Endothelial cell of umbilical vein (primary cell): ENCODE results near the gene GPR155. TPM values are rescaled to one million over a fixed set of nuclear protein-coding genes. Genes with fewer than 3 reads are reported as not detected.

ENCODE experiments used
- BruUV-seq: library from RNA; stranded (reverse); fragments of 400-500 nt; replicated peaks from 2 replicates; lab custom pipeline; 2021; lab: Mats Ljungman, UMichigan
- CTCF ChIA-PET: fragments of 300-600, 350-600 bp; sonication (Branson Sonifier 250); formaldehyde crosslinking; loops from one replicate; lab custom pipeline; 2021; ENCODE audit warnings: antibody characterized with exemption, inconsistent platforms; lab: Charles Lee
- POLR2A ChIA-PET: fragments of 300-600, 350-600 bp; sonication (Branson Sonifier 250); formaldehyde crosslinking; loops from one replicate; lab custom pipeline; 2021; ENCODE audit warnings: antibody characterized with exemption, inconsistent platforms; lab: Charles Lee
- DNase-seq: peaks from one replicate; pipeline ENCODE4 v3.0.0-alpha.2; 2011; ENCODE audit warnings: low read depth, low spot score
- FAIRE-seq: peaks from 2 replicates; lab custom pipeline; 2011; peaks lifted over from hg19 to GRCh38; lab: Jason Lieb, UNC
- H2AFZ ChIP-seq: 2 replicates; pipeline ENCODE4 v1.6.0; 2012; ENCODE audit warnings: low read depth, low read length, control low read depth, inconsistent platforms
- H3K27ac ChIP-seq: 2 replicates; pipeline ENCODE4 v1.5.1; 2011; ENCODE audit warnings: low read depth, mild to moderate bottlenecking, control low read depth, low read length, moderate library complexity; ENCODE audit not compliant: insufficient read depth
- H3K27me3 ChIP-seq, 2 experiments: 2 replicates each; pipeline versions ENCODE4 v1.6.0 to v1.6.1; 2011; ENCODE audit warnings: low read length in 2 of 2, mixed read lengths in 1 of 2; ENCODE audit not compliant: control insufficient read depth in 2 of 2, insufficient read depth in 2 of 2
- H3K36me3 ChIP-seq, 2 experiments: 2 replicates in 1 of 2; 3 replicates in 1 of 2; pipeline ENCODE4 v1.5.1; 2011; ENCODE audit warnings: low read length in 2 of 2, mild to moderate bottlenecking in 1 of 2, moderate library complexity in 1 of 2; ENCODE audit not compliant: control insufficient read depth in 2 of 2, insufficient read depth in 2 of 2; ENCODE audit errors: extremely low read depth in 1 of 2
- H3K4me1 ChIP-seq: 3 replicates; pipeline ENCODE4 v1.5.1; 2011; ENCODE audit warnings: mild to moderate bottlenecking, low read length; ENCODE audit not compliant: control insufficient read depth, insufficient read depth; ENCODE audit errors: extremely low read depth
- H3K4me2 ChIP-seq: 2 replicates; pipeline ENCODE4 v1.6.1; 2011; ENCODE audit warnings: low read length, control low read depth, mixed read lengths; ENCODE audit not compliant: insufficient read depth
- H3K4me3 ChIP-seq, 3 experiments: fragments of 200-600 bp in 1 of 3; sonication (generic), shearing (Covaris generic) in 1 of 3; replicated peaks in 1 of 3; 2 replicates each; pipeline ENCODE4 v1.5.1; 2011 to 2016; ENCODE audit warnings: control low read depth in 3 of 3, low read length in 3 of 3, mild to moderate bottlenecking in 2 of 3, inconsistent platforms in 1 of 3, low read depth in 1 of 3, moderate library complexity in 1 of 3; ENCODE audit not compliant: insufficient read depth in 1 of 3
- H3K79me2 ChIP-seq: 2 replicates; pipeline ENCODE4 v1.6.0; 2012; ENCODE audit warnings: low read length, inconsistent platforms; ENCODE audit not compliant: control insufficient read depth, insufficient read depth
- H3K9ac ChIP-seq: replicated peaks from 2 replicates; pipeline ENCODE3; 2011; ENCODE audit warnings: low read length, control low read depth; ENCODE audit not compliant: insufficient read depth; ENCODE audit errors: extremely low read depth
- H3K9me1 ChIP-seq: replicated peaks from 3 replicates; pipeline ENCODE4 v1.6.0; 2011; ENCODE audit warnings: mild to moderate bottlenecking, low read length; ENCODE audit not compliant: control insufficient read depth, insufficient read depth; ENCODE audit errors: extremely low read depth
- H3K9me3 ChIP-seq: replicated peaks from 2 replicates; pipeline ENCODE4 v1.5.1; 2012; ENCODE audit warnings: low read length, inconsistent platforms; ENCODE audit not compliant: control insufficient read depth, insufficient read depth
- H4K20me1 ChIP-seq: replicated peaks from 2 replicates; pipeline ENCODE3; 2011; ENCODE audit warnings: mild to moderate bottlenecking, low read length; ENCODE audit not compliant: control insufficient read depth, insufficient read depth; ENCODE audit errors: extremely low read depth
- EZH2 ChIP-seq: IDR thresholded peaks from 2 replicates; pipeline ENCODE4 v1.6.1; 2012; ENCODE audit warnings: borderline replicate concordance, low read depth, mild to moderate bottlenecking, moderate library complexity, low read length, inconsistent platforms; ENCODE audit not compliant: severe bottlenecking
- FOS ChIP-seq: IDR thresholded peaks from 2 replicates; pipeline ENCODE4 v1.6.1; 2011; ENCODE audit warnings: mild to moderate bottlenecking, low read length, moderate library complexity, borderline replicate concordance; ENCODE audit not compliant: insufficient read depth
- GATA2 ChIP-seq: IDR thresholded peaks from 2 replicates; pipeline ENCODE4 v1.7.0; 2011; ENCODE audit warnings: low read depth, mild to moderate bottlenecking, moderate library complexity, mixed read lengths, low read length; ENCODE audit not compliant: insufficient read length, insufficient read depth
- JUN ChIP-seq: IDR thresholded peaks from 2 replicates; pipeline ENCODE4 v1.6.1; 2011; ENCODE audit warnings: borderline replicate concordance, low read depth; ENCODE audit not compliant: insufficient read length, insufficient read depth
- MYC ChIP-seq: IDR thresholded peaks from one replicate; pipeline ENCODE4 v1.6.1; 2011; ENCODE audit warnings: mild to moderate bottlenecking, low read depth, low read length
- POLR2A ChIP-seq: IDR thresholded peaks from 2 replicates; pipeline ENCODE4 v1.6.1; 2012; ENCODE audit warnings: low read depth, mild to moderate bottlenecking, control low read depth, low read length
- POLR2AphosphoS5 ChIP-seq: IDR thresholded peaks from 2 replicates; pipeline ENCODE4 v1.6.1; 2012; ENCODE audit warnings: low read depth, mild to moderate bottlenecking, control low read depth, low read length, moderate library complexity; ENCODE audit not compliant: insufficient read depth
- dilution Hi-C: fragments of 300-500 bp; cut with MboI; formaldehyde crosslinking; loops from one replicate; pipeline ENCODE4 v1.15.0; 2019; ENCODE audit warnings: low sequenced_read_pairs; ENCODE audit not compliant: extremely low pct_ligation_motif_present
- intact Hi-C: fragments of 100-400 bp; cut with micrococcal nuclease; formaldehyde crosslinking; loops from one replicate; pipeline ENCODE4 v1.10.0; 2022
- polyA plus RNA-seq, 4 experiments: library from polyadenylated mRNA; depleted of rRNA in 3 of 4; stranded (reverse) in 3 of 4; unstranded in 1 of 4; fragments of >200 nt; gene quantifications; 2 replicates each; pipeline versions ENCODE4 v1.2.1 to v1.2.3, GENCODE V29; 2011 to 2012; ENCODE audit warnings: missing spikeins in 1 of 4
- total RNA-seq: library from RNA; stranded (reverse); gene quantifications from 2 replicates; pipeline ENCODE4 v1.2.3, GENCODE V29; 2021
- TF ChIP-seq, protein P1 (sequence below): IDR thresholded peaks from 2 replicates; pipeline ENCODE4 v1.6.1; 2011; ENCODE audit not compliant: insufficient read depth, insufficient read length
- TF ChIP-seq, protein P2 (sequence below), 2 donors: IDR thresholded peaks; 1 replicate in 1 of 2; 2 replicates in 1 of 2; pipeline ENCODE4 v1.5.1; 2011; ENCODE audit warnings: low read length in 2 of 2, mild to moderate bottlenecking in 2 of 2, moderate library complexity in 2 of 2, control low read depth in 1 of 2, inconsistent platforms in 1 of 2, low read depth in 1 of 2; ENCODE audit not compliant: insufficient read depth in 1 of 2; ENCODE audit errors: extremely low read depth in 1 of 2

The GPR155 gene
- total and polyA plus RNA-seq, 2 donors (not counting 3 experiments of a cell fraction or from before 2014, with no cell fraction given) = 0.62 to 1.7 TPM

DNA sequence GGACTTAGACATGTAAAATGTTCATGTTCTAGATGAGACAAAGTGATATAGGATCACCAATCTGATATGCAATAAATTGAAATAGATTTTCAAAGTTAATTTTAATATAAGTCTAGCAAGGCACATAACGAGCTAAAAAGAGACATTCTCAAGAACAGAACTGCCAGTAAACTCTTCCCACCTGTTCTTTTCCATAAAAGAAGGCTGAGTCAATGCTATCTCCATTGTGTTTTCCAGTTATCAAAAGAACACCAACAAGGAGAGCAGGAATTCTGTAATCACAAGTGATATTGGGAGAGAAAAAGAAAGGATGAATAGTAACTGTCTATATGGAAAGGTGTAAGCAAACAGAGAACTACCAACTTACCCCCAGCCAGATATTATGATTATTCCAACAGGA, 25.6 kb downstream of the GPR155 start:
- H3K27me3 ChIP-seq = no peaks in the 10 kb centered on the region
- no peak overlapping the region for H3K4me3 ChIP-seq
- dilution Hi-C loops (no loop called here), intact Hi-C loops (loop anchor here (10.0 kb wide), 1 partner anchor 1056 kb away; no protein-coding TSS in a partner anchor)
- BruUV-seq = no TSS peak
- H3K9me1 ChIP-seq = no peaks in the 10 kb centered on the region
- CTCF ChIA-PET = interaction anchor here (1.6 to 6.1 kb wide), 6 partner anchors 18 to 1061 kb away, joined by 3 to 231 read pairs (median 32); no protein-coding TSS in a partner anchor
- no peaks in the 10 kb centered on the region for H3K4me1 ChIP-seq
- H4K20me1 ChIP-seq = no peaks in the 10 kb centered on the region
- H3K9me3 ChIP-seq = no peaks in the 10 kb centered on the region
- H3K79me2 ChIP-seq = no peaks in the 10 kb centered on the region
- DNase-seq (no peak), FAIRE-seq (no peak)
- no peak overlapping the region for H3K4me2 ChIP-seq
- TF ChIP-seq POLR2AphosphoS5 (no peak), GATA2 (no peak), MYC (no peak), FOS (no peak), EZH2 (no peak), POLR2A (no peak), JUN (no peak)
- TF ChIP-seq, protein P1, sequence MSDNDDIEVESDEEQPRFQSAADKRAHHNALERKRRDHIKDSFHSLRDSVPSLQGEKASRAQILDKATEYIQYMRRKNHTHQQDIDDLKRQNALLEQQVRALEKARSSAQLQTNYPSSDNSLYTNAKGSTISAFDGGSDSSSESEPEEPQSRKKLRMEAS = no peak
- TF ChIP-seq, protein P2, sequence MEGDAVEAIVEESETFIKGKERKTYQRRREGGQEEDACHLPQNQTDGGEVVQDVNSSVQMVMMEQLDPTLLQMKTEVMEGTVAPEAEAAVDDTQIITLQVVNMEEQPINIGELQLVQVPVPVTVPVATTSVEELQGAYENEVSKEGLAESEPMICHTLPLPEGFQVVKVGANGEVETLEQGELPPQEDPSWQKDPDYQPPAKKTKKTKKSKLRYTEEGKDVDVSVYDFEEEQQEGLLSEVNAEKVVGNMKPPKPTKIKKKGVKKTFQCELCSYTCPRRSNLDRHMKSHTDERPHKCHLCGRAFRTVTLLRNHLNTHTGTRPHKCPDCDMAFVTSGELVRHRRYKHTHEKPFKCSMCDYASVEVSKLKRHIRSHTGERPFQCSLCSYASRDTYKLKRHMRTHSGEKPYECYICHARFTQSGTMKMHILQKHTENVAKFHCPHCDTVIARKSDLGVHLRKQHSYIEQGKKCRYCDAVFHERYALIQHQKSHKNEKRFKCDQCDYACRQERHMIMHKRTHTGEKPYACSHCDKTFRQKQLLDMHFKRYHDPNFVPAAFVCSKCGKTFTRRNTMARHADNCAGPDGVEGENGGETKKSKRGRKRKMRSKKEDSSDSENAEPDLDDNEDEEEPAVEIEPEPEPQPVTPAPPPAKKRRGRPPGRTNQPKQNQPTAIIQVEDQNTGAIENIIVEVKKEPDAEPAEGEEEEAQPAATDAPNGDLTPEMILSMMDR (IDR thresholded peaks at IDR 0.05; ENCODE audit: extremely low read depth in 1 of 2, insufficient read depth in 1 of 2, low read depth in 1 of 2, low read length in 2 of 2) = no peak
- POLR2A ChIA-PET = no interaction called here
- no peak overlapping the region for H2AFZ ChIP-seq
- H3K27ac ChIP-seq = no peak overlapping the region
- no peaks in the 10 kb centered on the region for H3K36me3 ChIP-seq
- no peak overlapping the region for H3K9ac ChIP-seq
